Kasumi-1 (cell line): Measurements from ENCODE around the gene MCM8.
"Not testable (repeated sequence)": the region's sequence is repeated elsewhere in the genome, so short reads cannot be mapped to it uniquely, and the experiment has no call there.

Source experiments
- DNase-seq, 2 experiments: peaks; one replicate each; lab custom pipeline; 2025; lab: John Stamatoyannopoulos, UW

The MCM8 gene

GRCh38 chr20:6006603-6006949 is 56.1 kb downstream of the MCM8 start:
- no peak for DNase-seq

DNA sequence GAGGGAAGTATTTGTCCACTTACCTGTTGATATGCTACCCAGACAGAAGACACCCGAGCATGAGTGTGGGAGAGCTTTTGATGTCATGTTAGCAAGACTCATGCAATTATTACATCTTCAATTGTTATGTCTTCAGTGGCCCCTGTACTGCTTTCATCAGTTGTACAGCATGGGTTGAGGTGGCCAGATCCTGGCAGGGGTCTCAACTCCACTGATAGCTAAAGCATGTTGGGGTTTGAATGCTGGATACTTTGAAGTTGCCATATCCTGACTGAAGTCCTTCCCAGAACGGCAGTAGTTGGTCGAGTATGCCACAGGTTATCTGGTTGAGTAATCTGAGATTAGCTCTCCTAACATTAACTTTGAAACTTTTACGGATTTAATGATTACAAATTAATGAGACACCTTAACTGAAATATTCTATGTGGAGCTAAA is 56.7 kb downstream of the MCM8 start:
- peak in 1 of 2 experiments; percentile 24 for DNase-seq

DNA sequence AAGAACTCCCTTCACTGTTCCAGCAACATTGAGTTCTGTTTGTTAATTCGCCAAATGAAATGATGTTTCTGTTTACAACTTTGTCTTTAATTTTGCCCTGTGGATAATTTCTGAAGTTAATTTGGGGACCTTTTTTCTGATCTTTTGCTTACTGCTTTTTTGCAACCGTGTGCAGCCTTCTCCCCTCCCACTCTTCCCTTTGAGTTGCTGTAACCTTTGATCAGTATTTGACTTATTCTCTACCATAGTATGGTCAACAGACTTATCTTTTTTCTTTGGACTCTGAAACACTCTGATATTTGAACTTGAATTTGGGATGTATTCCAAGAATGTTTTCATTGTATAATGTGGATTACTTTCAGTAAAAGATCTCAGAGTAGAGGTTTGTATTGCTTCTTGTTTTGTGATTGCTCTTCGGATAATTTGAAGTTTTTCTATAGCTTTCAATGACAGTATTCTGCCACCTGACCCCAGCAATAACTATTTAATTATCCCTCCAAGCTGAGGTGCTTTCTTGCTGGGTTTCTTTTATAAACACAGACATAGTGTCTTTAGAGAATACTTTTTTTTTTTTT is 57.2 kb downstream of the MCM8 start:
- DNase-seq: peak in 1 of 2 experiments; percentile 24

DNA sequence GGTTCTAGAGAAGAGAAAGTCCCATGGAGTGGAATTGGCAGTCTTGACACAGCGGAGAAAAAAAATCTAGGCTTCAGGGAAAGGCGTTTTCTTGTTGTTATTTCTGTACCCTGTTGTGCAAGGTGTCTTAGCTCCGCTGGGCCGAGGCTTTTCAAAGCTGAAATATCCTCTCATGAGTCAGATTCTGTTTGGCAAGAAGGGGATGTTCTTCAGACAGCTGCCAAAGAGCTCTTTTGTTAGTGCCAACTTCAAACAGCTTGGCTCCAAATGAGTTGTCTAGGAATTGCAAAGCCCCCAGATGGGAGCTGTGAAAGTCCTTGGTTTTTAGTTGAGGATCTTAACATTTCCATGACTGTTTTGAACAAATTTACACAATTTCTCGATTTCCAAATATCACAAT is 57.8 kb downstream of the MCM8 start:
- peak; percentile 50 to 70 for DNase-seq

GRCh38 chr20:6012179-6012578 is 61.7 kb downstream of the MCM8 start:
- DNase-seq: no peak

DNA sequence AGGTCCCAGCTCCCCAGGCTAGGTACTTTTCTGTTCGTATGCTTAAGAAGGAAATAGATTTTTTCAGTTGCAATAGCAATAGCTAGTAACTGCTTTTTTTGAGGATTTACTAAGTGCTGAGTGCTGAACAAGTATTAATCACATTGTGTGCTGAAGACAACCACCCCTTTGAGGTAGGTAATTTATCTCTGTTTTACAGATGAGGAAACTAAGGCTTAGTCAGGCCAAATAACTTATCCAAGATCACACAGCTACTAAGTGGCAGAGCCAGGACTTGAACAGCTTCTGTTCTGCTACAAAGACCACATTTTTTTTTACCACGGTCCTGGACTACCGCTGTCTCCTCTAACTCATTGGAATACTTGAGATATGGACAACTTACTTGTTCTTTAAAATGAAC is 63.6 kb downstream of the MCM8 start:
- DNase-seq: no peak

- DNase-seq: no peak
Measured at GRCh38 chr20:6014957-6015356, 64.5 kb downstream of the MCM8 start.

DNA sequence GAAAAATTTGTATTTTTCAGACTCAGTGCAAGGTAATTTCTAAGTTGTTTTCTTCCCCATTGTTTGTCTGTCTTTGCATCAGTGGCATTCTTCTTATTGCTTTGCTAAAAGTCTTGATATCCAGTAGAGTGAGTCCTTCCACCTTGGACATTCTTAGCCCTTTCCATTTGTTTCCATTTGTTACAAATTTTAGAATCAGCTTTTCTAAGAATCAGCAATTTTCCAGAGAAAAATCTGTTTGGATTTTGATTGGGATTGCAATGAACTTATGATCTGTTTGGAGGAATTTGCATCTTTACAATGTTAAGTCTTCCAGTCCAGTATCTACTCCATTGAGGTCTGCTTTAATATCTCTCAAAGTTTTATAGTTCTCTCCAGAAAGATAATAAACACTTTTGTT is 67.0 kb downstream of the MCM8 start:
- no peak for DNase-seq

- DNase-seq: no peak
Measured at GRCh38 chr20:6017880-6018279, 67.4 kb downstream of the MCM8 start.

GRCh38 chr20:6024768-6025167 is 74.3 kb downstream of the MCM8 start:
- DNase-seq: no peak

DNA sequence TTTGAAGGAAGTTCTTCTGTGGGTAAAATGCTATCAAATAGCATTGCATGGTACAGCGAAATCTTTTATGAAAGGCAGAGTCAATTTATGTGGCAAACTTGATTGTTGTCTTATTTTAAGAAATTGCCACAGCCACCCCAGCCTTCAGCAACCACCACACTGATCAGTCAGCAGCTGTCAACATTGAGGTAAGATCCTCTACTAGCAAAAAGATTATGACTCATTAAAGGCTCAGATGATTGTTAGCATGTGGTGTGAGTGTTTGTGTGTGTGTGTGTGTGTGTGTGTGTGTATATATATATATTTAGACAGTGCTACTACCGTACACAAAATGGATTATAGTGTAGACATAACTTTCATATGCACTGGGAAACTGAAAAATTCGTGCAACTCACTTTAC is 75.6 kb downstream of the MCM8 start:
- peak; percentile 15 to 30 for DNase-seq

DNA sequence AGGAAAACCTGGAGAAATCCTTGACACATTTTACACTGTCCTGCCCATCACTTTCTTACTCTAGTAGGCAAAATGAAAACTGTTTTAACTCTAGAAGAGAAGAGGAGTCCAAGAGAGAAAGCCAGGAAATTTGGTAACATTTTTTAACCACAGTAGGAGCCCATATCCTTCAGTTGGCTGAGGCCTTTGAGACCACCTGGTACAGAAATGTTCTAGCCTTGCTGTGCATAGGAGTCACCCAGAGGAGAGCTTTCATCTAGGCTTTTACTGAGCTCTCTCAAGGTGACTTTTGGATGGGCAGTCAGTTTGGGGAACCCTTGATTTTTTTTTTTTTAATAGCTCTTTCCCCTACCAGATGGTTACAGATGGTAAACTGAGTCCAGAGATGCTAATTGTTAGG is 78.4 kb downstream of the MCM8 start:
- DNase-seq: peak; percentile 47 to 50

- DNase-seq: no peak
Measured at GRCh38 chr20:6029538-6029937, 79.1 kb downstream of the MCM8 start.

GRCh38 chr20:6030453-6031080 is 80.1 kb downstream of the MCM8 start:
- DNase-seq: no peak

- DNase-seq: not testable (repeated sequence)
Measured at GRCh38 chr20:6032907-6033306, 82.5 kb downstream of the MCM8 start.

DNA sequence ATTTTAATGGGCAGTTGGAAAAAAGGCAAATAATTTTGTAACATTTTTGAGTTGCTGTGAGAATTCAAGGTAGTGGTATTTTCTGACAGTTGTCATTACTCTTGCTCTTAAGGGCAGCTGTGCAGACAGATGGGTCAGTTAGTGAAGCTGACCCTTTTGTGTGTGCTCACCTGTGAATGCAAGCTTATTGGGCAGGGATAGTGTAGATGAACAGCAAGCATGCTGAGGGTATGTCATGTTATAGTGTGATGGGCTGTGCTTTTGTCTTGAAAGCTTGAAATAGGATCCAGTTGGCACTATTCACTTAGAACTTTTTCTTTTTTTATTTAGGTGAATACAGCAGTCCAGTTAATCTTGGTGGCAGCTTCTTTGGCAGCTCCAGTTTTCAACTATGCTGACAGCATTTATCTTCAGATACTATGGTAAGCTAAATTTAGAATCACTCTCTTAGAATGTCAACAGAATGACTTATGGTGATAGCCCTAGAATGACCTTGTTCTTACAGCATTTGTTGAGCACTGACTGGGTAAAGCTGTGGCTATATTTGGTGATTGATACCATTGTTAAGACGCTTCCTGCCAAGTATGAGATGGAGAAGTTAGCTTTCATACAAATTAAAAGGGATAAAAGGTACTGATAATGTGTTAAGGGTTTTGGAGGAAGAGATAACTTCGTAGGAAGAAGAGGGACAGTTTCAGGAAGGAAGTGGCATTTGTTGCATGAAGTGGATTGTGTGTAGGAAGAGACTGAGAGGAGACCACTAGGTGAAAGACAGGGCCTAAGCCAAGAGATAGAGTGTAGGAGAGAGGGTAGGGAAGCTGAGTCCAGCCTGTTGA is 83.9 kb downstream of the MCM8 start:
- peak; percentile 33 to 45 for DNase-seq

- no peak for DNase-seq
Measured at GRCh38 chr20:6036213-6036612, 85.8 kb downstream of the MCM8 start.

GRCh38 chr20:6037082-6037481 is 86.6 kb downstream of the MCM8 start:
- DNase-seq: no peak

DNA sequence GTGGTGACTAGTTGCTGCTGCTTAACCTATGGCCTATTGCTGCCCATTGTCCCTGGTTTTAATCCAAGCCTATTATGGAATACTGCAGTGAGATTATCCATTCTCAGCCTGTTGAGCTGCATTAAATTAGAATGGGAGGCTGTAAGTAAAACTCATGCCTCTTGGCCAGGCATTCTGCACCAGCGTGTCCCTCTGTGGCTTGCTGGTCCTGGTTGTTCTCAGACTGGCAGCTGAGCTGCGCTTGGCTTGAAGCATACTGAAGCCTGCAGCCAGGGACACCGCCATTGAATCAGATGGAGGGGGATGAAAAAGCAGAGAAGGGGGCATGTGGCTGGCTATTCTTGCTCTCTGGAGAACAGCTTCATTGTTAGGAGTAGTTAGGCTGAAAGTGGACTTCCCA is 87.8 kb downstream of the MCM8 start:
- no peak for DNase-seq

GRCh38 chr20:6039766-6040165 is 89.3 kb downstream of the MCM8 start:
- DNase-seq: no peak

GRCh38 chr20:6040540-6040939 is 90.1 kb downstream of the MCM8 start:
- no peak for DNase-seq

- no peak for DNase-seq
Measured at GRCh38 chr20:6040958-6041807, 90.7 kb downstream of the MCM8 start.
